Renal cortex interstitium (tissue), 11 donors: ENCODE measurements around the gene LRFN3. TPM values are rescaled to one million over a fixed set of nuclear protein-coding genes. Genes with fewer than 3 reads are reported as not detected.

Source experiments
- DNase-seq, 11 donors: peaks; one replicate each; pipeline ENCODE4 v3.0.0-alpha.2; 2013; ENCODE audit warnings: low read depth in 9 of 11, low spot score in 4 of 11; ENCODE audit errors: extremely low read depth in 1 of 11
- polyA plus RNA-seq, 3 donors: library from polyadenylated mRNA; unstranded; fragments of 120-200 nt; gene quantifications; one replicate each; pipeline ENCODE4 v1.2.1, GENCODE V29; 2013; ENCODE audit not compliant: insufficient read length in 3 of 3

The LRFN3 gene
- polyA plus RNA-seq, 3 donors, result 8.2 to 13.9 (median 13.3) TPM

- no peak for DNase-seq
These were observed 52.6 kb downstream of the LRFN3 start for GRCh38 chr19:35988824-35989223.

DNA sequence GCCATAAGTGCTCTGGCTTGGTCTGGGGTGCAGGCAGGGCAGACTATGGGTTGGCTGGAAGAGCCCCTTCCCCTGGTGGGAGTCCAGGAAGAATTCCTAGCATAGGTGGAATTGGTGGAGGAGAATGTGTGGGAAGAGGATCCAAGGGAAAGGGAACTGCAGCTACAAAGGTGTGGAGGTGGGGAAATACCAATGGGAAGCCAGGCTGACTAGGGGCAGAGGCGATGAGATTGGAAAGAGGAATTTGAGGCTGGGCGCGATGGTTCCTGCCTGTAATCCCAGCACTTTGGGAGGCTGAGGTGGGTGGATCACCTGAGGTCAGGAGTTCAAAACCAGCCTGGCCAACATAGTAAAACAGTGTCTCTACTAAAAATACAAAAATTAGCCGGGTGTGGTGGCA is 54.0 kb downstream of the LRFN3 start:
- DNase-seq, result no peak

DNA sequence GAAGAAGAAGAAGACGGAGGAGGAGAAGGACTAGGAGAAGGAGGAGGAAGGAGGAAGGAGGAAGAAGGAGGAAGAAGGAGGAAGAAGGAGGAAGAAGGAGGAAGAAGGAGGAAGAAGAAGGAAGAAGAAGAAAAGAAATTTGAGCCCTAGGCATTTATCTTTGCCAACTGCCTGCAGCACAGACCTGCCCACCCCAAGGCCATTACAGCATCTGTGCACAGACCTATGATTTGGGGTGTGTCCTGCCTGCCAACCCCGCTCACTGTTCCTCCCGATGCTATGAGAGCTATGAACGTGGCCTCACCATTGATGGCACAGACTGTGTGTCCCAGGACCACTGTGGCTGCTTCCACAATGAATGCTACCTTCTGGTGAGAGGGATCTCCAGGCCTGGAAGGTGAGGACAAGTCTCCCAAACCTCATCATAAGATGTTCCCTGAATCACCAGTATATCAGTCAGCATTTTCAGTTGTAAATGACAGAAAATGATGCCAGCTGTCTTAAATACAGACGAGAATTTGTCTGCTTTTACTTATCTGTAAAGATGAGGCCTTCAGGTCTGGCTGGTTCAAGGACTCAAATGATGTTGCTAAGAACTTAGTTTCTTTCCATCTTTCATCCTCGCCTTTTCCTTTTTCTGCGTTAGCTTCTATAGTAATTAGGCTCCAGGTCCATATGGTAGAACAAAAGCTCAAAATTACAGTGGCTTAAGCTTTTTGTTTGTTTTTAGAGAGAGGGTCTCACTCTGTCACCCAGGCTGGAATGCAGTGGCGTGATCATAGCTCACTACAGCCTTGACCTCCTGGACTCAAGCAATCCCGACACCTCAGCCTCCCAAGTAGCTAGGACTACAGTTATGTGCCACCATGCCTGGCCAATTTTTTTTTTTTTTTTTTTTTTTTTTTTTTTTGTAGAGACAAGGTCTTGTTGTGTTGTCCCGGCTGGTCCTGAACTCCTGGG is 54.9 kb downstream of the LRFN3 start:
- DNase-seq, result no peak

DNA sequence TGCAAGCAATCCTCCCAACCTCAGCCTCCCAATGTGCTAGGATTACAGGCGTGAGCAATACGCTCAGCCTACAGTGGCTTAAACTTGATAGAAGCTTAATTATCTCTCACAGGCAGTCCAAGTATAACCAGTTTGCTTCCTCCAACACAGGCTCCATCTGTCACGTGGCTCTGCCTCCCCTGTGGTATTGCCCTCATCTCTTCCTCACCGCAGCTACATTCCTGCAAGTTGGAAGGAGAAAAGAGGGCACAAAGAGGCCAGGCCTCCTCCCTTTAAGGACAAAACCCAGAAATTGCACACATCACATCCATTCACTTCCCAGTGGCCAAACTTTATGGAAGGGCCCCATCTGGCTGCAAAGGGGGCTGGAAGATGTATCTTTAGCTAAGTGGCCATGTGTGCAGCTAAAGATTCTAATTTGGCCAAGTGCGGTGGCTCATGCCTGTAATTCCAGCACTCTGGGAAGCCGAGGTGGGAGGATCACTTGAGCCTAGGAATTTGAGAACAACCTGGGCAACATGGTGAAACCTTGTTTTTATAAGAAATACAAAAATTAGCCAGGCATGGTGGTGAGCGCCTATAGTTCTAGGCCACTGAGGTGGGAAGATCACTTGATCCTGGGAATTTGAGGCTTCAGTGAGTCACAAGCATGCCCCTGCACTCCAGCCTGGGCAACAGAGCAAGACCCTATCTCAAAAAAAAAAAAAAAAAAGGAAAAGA is 55.7 kb downstream of the LRFN3 start:
- no peak for DNase-seq

- DNase-seq, result no peak
These were observed 57.0 kb downstream of the LRFN3 start for GRCh38 chr19:35992907-35993765.

DNA sequence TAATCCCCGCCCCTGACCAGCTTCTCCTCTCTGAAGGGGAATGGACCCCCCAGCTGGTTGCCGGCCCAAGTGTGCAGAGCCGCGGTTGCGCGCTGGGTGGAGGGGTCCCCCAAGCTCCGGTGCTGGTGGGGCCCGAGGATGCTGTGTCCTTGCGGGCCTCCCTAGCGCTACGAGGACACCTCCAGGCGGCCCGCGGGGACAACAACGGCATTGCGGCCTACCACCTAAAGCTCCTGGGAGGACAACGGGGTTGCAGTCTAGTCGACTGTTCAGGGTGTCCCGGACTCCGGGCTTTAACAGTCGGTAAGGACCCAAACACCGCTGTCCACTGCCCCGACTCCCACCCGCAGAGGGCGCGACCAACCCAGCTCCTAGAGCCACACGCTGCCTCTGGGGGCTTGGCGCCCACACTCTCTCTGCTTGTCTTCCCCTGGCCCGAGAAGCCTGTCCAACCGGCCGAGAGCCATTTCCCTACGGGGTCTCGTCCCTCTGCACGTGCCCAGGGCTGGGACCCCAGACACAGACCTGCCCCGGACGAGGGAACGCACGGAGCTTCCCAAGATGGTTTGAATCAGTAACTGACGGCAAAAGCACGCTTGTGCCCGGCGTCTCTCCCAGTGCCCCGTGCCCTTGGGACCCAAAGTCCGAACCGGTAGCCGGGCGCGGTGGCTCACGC is 57.9 kb downstream of the LRFN3 start:
- DNase-seq, result no peak

Other genes starting within 250 kb of the LRFN3 start
- under 1 TPM; 0.20 to 0.98 (median 0.40) TPM for gene ZBTB32, start 231.8 kb upstream of the LRFN3 start, polyA plus RNA-seq
- gene KMT2B, start 218.4 kb upstream of the LRFN3 start, polyA plus RNA-seq, result 10 to 100 TPM; 31.2 to 39.1 (median 37.6) TPM
- 1 to 10 TPM; 3.3 to 5.6 (median 5.1) TPM for gene IGFLR1, start 193.9 kb upstream of the LRFN3 start, polyA plus RNA-seq
- 10 to 100 TPM; 12.8 to 19.3 (median 19.0) TPM for gene U2AF1L4, start 191.0 kb upstream of the LRFN3 start, polyA plus RNA-seq
- gene PSENEN, start 190.7 kb upstream of the LRFN3 start, polyA plus RNA-seq, result 10 to 100 TPM; 59.6 to 66.5 (median 65.4) TPM
- gene LIN37, start 187.8 kb upstream of the LRFN3 start, polyA plus RNA-seq, result 10 to 100 TPM; 12.5 to 12.9 (median 12.6) TPM
- gene HSPB6, start 179.3 kb upstream of the LRFN3 start, polyA plus RNA-seq, result 10 to 100 TPM; 18.4 to 27.8 (median 22.7) TPM
- 10 to 100 TPM; 14.5 to 23.7 (median 16.3) TPM for gene PROSER3, start 178.2 kb upstream of the LRFN3 start, polyA plus RNA-seq
- 10 to 100 TPM; 17.7 to 45.7 (median 33.6) TPM for gene ARHGAP33, start 160.8 kb upstream of the LRFN3 start, polyA plus RNA-seq
- 10 to 100 TPM; 28.7 to 50.1 (median 42.4) TPM for gene PRODH2, start 123.5 kb upstream of the LRFN3 start, polyA plus RNA-seq
- gene NPHS1, start 83.9 kb upstream of the LRFN3 start, polyA plus RNA-seq, result 100 to 1,000 TPM; 138 to 184 (median 158) TPM
- gene KIRREL2, start 79.5 kb upstream of the LRFN3 start, polyA plus RNA-seq, result 10 to 100 TPM in 1 of 3 donors, 1 to 10 TPM in 2; 9.5 to 12.0 (median 9.6) TPM
- gene APLP1, start 67.8 kb upstream of the LRFN3 start, polyA plus RNA-seq, result 10 to 100 TPM; 24.2 to 27.4 (median 27.3) TPM
- 1 to 10 TPM; 2.4 to 5.9 (median 3.6) TPM for gene NFKBID, start 35.8 kb upstream of the LRFN3 start, polyA plus RNA-seq
- gene HCST, start 33.8 kb upstream of the LRFN3 start, polyA plus RNA-seq, result 1 to 10 TPM; 3.3 to 5.4 (median 5.3) TPM
- gene TYROBP, start 28.1 kb upstream of the LRFN3 start, polyA plus RNA-seq, result 10 to 100 TPM in 2 of 3 donors, 1 to 10 TPM in 1; 9.0 to 14.3 (median 11.9) TPM
- gene SDHAF1, start 58.8 kb downstream of the LRFN3 start, polyA plus RNA-seq, result 10 to 100 TPM; 10.6 to 15.7 (median 15.3) TPM
- 10 to 100 TPM in 2 of 3 donors, 1 to 10 TPM in 1; 9.8 to 16.4 (median 11.8) TPM for gene SYNE4, start 72.4 kb downstream of the LRFN3 start, polyA plus RNA-seq
- 10 to 100 TPM; 14.0 to 15.8 (median 15.4) TPM for gene ALKBH6, start 77.8 kb downstream of the LRFN3 start, polyA plus RNA-seq
- gene CLIP3, start 96.5 kb downstream of the LRFN3 start, polyA plus RNA-seq, result 10 to 100 TPM; 51.9 to 54.0 (median 53.7) TPM
- 10 to 100 TPM in 2 of 3 donors, 1 to 10 TPM in 1; 9.0 to 14.8 (median 13.9) TPM for gene THAP8, start 117.9 kb downstream of the LRFN3 start, polyA plus RNA-seq
- 1 to 10 TPM; 4.4 to 6.2 (median 5.0) TPM for gene WDR62, start 118.5 kb downstream of the LRFN3 start, polyA plus RNA-seq
- gene OVOL3, start 174.8 kb downstream of the LRFN3 start, polyA plus RNA-seq, result not detected
- 10 to 100 TPM; 46.2 to 58.4 (median 49.9) TPM for gene POLR2I, start 178.5 kb downstream of the LRFN3 start, polyA plus RNA-seq
- gene TBCB, start 179.1 kb downstream of the LRFN3 start, polyA plus RNA-seq, result 100 to 1,000 TPM; 107 to 146 (median 119) TPM
- gene CAPNS1, start 203.7 kb downstream of the LRFN3 start, polyA plus RNA-seq, result 100 to 1,000 TPM; 522 to 608 (median 545) TPM
- 10 to 100 TPM; 16.5 to 30.8 (median 30.2) TPM for gene COX7A1, start 216.1 kb downstream of the LRFN3 start, polyA plus RNA-seq